HG03045 (cell line): ENCODE measurements around the gene SOX5.

ENCODE experiments used
- ATAC-seq: cut with Tn5 transposase; IDR thresholded peaks from one replicate; pipeline ENCODE4 v1.9.1; 2021; ENCODE audit warnings: mild to moderate bottlenecking, moderate library complexity; ENCODE audit not compliant: unreplicated experiment

Gene SOX5

GRCh38 chr12:23703051-23703450, 246.4 kb downstream of the SOX5 start:
- no peak for ATAC-seq

GRCh38 chr12:23699031-23699430, 250.4 kb downstream of the SOX5 start:
- no peak for ATAC-seq

- no peak for ATAC-seq
Measured at GRCh38 chr12:23694920-23695319, 254.6 kb downstream of the SOX5 start.

GRCh38 chr12:23694307-23694706, 255.2 kb downstream of the SOX5 start:
- ATAC-seq: no peak

- ATAC-seq: no peak
Measured at GRCh38 chr12:23687947-23688346, 261.5 kb downstream of the SOX5 start.

- ATAC-seq: no peak
Measured at GRCh38 chr12:23686095-23686494, 263.4 kb downstream of the SOX5 start.

- no peak for ATAC-seq
Measured at GRCh38 chr12:23684121-23684520, 265.3 kb downstream of the SOX5 start.

GRCh38 chr12:23681237-23681636, 268.2 kb downstream of the SOX5 start:
- ATAC-seq: no peak

- ATAC-seq: no peak
Measured at GRCh38 chr12:23674064-23674463, 275.4 kb downstream of the SOX5 start.

- no peak for ATAC-seq
Measured at GRCh38 chr12:23671881-23672280, 277.6 kb downstream of the SOX5 start.

- no peak for ATAC-seq
Measured at GRCh38 chr12:23670684-23671083, 278.8 kb downstream of the SOX5 start.

- ATAC-seq: no peak
Measured at GRCh38 chr12:23669691-23670090, 279.8 kb downstream of the SOX5 start.

- ATAC-seq: no peak
Measured at GRCh38 chr12:23666866-23667265, 282.6 kb downstream of the SOX5 start.

GRCh38 chr12:23662966-23663365, 286.5 kb downstream of the SOX5 start:
- ATAC-seq: no peak

GRCh38 chr12:23659131-23659530, 290.3 kb downstream of the SOX5 start:
- ATAC-seq: no peak

- no peak for ATAC-seq
Measured at GRCh38 chr12:23657598-23657997, 291.9 kb downstream of the SOX5 start.

GRCh38 chr12:23655884-23656283, 293.6 kb downstream of the SOX5 start:
- ATAC-seq: no peak

- ATAC-seq: no peak
Measured at GRCh38 chr12:23655112-23655511, 294.4 kb downstream of the SOX5 start.

- ATAC-seq: no peak
Measured at GRCh38 chr12:23648546-23648945, 300.9 kb downstream of the SOX5 start.

GRCh38 chr12:23640754-23641153, 308.7 kb downstream of the SOX5 start:
- no peak for ATAC-seq

GRCh38 chr12:23634344-23634743, 315.1 kb downstream of the SOX5 start:
- ATAC-seq: no peak

- ATAC-seq: no peak
Measured at GRCh38 chr12:23631786-23632377, 317.6 kb downstream of the SOX5 start.

- ATAC-seq: no peak
Measured at GRCh38 chr12:23630524-23630923, 318.9 kb downstream of the SOX5 start.
